D721Med (cell line): ENCODE measurements around the gene PRKAR1B.

Experiments used
- DNase-seq: peaks from one replicate; pipeline ENCODE4 v3.0.0; 2011; ENCODE audit warnings: low spot score; ENCODE audit not compliant: insufficient read length
- FAIRE-seq: peaks from 2 replicates; lab custom pipeline; 2011; peaks lifted over from hg19 to GRCh38; lab: Jason Lieb, UNC
- TF ChIP-seq, protein P1 (sequence below): IDR thresholded peaks from 2 replicates; pipeline ENCODE4 v1.5.1; 2012; ENCODE audit warnings: mild to moderate bottlenecking, control low read depth; ENCODE audit not compliant: insufficient read depth; ENCODE audit errors: missing control alignments

The PRKAR1B gene

DNA sequence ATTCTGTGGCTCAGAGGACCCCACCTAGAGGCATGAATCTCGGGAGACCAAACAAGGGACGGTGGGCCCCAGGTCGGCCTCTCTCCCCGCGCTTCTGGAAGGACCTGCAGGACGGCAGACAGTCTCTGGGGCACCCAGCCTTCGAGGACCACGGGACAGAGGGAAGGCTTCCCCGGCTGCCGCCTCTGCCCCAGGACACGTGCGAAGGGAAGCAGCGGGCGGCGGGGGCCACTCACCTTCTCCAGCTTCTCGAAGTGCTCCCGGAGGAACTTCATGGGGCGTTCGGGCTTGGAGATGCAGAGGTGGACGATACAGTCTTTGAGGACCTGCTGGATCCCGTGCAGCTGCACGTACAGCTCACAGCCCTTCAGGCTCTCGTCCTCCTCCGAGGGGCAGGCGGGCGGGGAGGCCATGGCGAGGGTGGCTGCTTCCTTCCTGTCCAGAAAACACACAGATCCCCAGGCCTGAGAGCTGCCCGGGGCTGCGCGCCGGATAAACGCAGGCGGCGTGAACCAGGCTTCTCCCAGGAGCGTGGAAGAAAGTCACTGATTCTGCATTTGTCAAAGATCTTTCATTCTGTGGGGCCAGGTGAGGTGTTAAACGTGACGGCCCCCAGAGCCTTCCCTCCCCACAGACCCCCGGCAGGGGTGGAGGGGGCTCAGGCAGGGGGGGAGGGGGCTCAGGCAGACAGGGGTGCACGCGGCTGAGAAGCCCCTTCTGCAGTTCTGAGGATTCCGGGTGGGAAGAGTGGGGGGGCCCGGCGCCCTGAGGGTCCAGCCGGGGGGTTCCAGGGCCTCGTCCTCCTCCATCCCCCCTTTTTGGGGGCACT is 15.8 kb downstream of the PRKAR1B start:
- FAIRE-seq (no peak), DNase-seq (no peak)
- TF ChIP-seq, protein P1, sequence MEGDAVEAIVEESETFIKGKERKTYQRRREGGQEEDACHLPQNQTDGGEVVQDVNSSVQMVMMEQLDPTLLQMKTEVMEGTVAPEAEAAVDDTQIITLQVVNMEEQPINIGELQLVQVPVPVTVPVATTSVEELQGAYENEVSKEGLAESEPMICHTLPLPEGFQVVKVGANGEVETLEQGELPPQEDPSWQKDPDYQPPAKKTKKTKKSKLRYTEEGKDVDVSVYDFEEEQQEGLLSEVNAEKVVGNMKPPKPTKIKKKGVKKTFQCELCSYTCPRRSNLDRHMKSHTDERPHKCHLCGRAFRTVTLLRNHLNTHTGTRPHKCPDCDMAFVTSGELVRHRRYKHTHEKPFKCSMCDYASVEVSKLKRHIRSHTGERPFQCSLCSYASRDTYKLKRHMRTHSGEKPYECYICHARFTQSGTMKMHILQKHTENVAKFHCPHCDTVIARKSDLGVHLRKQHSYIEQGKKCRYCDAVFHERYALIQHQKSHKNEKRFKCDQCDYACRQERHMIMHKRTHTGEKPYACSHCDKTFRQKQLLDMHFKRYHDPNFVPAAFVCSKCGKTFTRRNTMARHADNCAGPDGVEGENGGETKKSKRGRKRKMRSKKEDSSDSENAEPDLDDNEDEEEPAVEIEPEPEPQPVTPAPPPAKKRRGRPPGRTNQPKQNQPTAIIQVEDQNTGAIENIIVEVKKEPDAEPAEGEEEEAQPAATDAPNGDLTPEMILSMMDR, result no peak

DNA sequence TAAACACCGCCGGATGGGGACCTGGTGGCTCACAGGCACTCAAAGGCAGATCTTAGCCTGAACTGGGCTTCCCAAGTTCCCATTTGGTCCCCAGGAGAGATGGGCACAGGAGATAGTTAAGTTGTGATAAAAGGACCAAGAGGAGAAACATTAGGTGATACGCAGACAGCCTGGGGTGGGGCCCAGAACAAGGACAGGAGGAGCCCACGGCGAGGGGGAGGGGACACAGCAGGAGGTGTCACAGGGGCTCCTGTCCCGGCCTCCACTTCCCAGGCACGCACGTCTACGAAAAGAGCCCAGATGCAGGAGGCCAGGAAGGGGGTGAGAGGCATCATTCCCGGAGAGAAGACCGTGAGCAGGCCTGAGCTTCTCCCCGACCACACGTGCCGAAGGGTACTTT is 16.9 kb downstream of the PRKAR1B start:
- TF ChIP-seq, protein P1, result no peak
- FAIRE-seq (no peak), DNase-seq (no peak)

DNA sequence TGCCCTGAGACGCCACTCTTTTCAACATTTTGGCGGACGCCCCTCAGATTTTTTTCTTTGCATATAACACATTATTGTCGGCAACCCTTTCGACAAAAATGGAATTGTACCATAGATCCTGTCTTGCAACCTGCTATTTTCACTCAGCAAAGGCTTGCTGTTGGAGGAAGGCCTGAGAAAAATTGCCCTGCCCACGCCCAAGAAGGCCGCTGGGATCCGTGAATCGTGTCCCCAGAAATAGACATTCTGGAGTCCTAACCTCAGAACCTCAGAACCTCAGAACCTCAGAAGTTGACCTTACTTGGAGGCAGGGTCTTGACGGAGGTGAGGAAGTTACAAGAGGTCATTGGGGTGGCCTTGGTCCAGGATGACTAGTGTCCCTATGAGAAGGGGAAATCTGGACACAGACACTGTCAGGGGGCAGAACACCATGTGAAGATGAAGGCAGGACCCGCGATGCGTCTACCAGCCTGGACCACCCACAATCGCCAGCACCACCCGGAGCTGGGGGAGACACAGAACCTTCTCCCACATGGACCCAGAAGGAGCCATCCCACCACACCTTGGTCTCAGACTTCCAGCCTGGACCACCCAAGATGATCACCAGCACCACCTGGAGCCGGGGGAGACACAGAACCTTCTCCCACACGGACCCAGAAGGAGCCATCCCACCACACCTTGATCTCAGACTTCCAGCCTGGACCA is 19.6 kb downstream of the PRKAR1B start:
- no peak for FAIRE-seq

DNA sequence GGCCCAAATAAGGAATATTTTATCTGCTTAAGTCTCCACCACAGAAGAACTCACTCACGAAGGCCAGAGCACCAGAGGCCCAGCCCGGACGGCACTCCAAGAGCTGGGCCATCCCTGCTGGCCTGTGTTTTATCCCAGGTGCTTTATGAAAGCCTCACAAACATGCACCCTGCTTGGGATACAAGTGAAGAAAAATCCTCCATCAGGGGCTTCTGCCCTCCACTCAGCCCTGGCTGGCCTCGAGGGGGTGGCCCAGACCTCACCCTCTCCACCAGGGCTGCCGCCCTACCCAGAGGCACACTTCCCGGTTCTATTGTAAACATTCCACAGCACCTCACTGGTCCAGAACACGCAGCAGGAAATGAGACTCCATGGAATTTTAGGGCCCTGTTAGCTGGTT is 20.4 kb downstream of the PRKAR1B start:
- TF ChIP-seq, protein P1, result no peak
- DNase-seq (no peak), FAIRE-seq (no peak)

More for the DNA sequence above, 19.6 kb downstream of the PRKAR1B start:
- no peak for DNase-seq
- TF ChIP-seq, protein P1, result no peak

DNA sequence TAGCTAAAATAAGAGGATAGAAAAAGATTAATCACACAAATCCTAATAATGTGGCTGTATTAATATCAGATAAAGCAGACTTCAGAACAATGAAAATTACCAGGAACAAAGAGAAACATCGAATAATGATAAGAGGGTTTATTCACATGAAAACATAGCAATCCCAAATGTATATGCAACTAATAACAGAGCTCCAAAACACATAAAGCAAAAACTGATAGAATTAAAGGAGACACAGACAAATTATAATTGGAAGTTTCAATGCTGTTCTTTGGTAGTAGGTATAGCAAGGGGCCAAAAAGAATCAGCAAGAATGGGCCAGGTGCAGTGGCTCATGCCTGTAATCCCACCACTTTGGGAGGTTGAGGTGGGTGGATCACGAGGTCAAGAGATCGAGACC is 24.0 kb downstream of the PRKAR1B start:
- DNase-seq, result no peak
- TF ChIP-seq, protein P1, result no peak
- FAIRE-seq, result no peak

DNA sequence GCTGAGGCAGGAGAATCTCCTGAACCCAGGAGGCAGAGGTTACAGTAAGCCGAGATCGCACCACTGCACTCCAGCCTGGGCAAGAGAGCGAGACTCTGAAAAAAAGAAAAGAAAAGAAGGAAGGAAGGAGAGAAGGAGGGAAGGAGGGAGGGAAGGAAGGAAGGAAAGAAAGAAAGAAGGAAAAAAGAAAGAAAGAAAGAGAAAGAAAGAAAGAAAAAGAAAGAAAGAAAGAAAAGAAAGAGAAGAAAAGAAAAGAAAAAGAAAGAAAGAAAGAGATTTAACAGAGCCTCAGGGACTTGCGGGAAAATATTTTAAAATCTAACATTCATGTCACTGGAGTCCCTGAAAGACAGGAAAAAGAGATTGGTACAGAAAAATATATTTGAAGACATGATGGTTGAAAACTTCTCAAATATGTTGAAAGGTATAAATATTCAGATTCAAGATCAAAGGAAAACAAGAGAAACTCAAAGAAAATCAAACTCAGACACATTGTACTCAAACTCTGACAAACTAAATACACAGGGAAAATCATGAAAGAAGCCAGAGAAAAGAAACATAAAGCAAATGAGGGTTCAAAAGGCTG is 25.9 kb downstream of the PRKAR1B start:
- no peak for DNase-seq
- TF ChIP-seq, protein P1, result no peak
- FAIRE-seq, result no peak
